ENCODE results near the gene SNX9.
A peak's percentile ranks its signal among the peaks of the same experiment; 100 is the strongest.
"Not testable (repeated sequence)": the region's sequence is repeated elsewhere in the genome, so short reads cannot be mapped to it uniquely, and the experiment has no call there.

SNX9 gene

DNA sequence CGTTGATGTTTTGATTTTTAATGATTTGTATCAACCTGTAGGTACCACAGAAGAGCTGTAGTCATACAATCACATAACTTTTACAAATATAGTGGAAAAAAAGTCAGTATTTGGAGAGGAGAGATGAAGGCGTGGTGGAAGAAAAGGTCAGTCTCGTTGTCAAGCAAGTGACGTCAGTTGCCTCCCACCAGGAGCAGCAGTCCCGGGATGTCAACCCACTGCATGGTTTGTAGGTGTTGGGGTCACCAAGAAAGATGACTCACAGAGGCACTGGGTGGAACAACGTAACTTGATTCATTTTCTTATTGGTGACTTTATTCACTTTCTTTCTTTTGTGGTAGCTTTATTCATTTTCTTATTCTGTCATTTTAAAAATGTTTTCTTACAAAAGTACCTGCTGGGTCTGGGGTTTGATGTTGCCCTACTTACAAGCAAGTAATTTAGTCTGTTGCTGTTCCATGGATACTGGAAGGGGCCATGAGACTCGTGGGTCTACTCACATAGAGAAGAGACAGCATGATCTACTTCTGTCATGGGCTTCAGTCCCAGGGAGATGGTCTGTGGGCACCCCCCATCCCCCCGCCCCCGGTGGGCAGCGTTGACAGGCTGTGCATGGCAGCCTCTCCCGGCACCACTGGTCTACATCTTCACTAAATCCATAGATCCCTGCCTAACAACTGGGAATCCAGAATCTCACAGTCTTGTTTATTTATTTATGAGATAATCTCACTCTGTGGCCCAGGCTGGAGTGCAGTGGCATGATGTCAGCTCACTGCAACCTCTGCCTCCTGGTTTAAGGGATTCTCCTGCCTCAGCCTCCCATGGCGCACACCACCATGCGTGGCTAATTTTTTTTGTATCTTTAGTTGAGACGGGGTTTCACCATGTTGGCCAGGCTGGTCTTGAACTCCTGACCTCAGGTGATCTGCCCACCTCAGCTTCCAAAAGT, 122.2 kb downstream of the SNX9 start:
- no peak overlapping the region for H3K27ac ChIP-seq (ENCODE audit: low read length)
- TF ChIP-seq, protein P1, sequence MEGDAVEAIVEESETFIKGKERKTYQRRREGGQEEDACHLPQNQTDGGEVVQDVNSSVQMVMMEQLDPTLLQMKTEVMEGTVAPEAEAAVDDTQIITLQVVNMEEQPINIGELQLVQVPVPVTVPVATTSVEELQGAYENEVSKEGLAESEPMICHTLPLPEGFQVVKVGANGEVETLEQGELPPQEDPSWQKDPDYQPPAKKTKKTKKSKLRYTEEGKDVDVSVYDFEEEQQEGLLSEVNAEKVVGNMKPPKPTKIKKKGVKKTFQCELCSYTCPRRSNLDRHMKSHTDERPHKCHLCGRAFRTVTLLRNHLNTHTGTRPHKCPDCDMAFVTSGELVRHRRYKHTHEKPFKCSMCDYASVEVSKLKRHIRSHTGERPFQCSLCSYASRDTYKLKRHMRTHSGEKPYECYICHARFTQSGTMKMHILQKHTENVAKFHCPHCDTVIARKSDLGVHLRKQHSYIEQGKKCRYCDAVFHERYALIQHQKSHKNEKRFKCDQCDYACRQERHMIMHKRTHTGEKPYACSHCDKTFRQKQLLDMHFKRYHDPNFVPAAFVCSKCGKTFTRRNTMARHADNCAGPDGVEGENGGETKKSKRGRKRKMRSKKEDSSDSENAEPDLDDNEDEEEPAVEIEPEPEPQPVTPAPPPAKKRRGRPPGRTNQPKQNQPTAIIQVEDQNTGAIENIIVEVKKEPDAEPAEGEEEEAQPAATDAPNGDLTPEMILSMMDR (IDR thresholded peaks at IDR 0.05; ENCODE audit: low read depth, low read length), result no peak
- TF ChIP-seq EZH2phosphoT487 (IDR thresholded peaks at IDR 0.05; ENCODE audit: low read depth), result no peak
- no peaks in the 10 kb centered on the region for H3K36me3 ChIP-seq (replicated peaks; ENCODE audit: low read depth, low read length)
- no peak overlapping the region for H2AFZ ChIP-seq (ENCODE audit: low read depth, low read length)
- peaks cover 6% of the 10 kb centered on the region; the same call in 1 of the 2 replicates for H3K4me1 ChIP-seq (ENCODE audit: low read length)
- H3K9ac ChIP-seq (ENCODE audit: low read length), result no peak overlapping the region
- H3K9me3 ChIP-seq (ENCODE audit: insufficient read depth, low read length), result no peaks in the 10 kb centered on the region
- H3K4me2 ChIP-seq (ENCODE audit: low read length), result no peak overlapping the region
- no peaks in the 10 kb centered on the region for H4K20me1 ChIP-seq (ENCODE audit: insufficient read depth, low read length)
- H3K79me2 ChIP-seq (ENCODE audit: low read length), result no peaks in the 10 kb centered on the region
- H3K27me3 ChIP-seq (ENCODE audit: low read depth, low read length), result no peaks in the 10 kb centered on the region
- H3K4me3 ChIP-seq (ENCODE audit: low read length), result no peak overlapping the region

DNA sequence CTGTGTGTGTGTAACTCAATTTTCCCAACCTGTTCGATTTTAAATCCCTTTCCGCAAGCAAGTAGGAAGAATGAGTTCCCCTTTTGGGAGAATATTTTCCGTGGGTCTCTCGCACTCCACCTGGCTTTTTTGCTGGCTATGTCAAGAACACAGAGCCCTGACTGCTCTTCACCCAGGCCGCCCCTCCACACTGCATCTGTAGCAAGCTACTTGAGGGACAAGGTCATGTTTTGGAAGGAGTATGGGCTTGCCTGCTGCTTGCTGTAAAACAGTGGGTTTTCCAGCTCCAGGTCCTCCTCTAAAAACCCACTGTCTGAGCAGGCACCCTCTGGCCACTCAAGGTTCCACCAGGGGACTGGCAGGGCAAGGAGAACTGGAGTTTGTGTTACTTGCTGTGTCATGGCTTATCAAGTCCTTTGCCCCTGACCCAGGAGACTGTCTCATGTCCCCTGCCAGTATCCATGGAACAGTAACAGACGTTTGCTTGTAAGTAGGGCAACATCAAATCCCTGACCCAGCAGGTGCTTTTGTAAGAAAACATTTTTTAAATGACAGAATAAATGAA, 123.1 kb downstream of the SNX9 start:
- no peaks in the 10 kb centered on the region for H3K36me3 ChIP-seq (replicated peaks; ENCODE audit: low read depth, low read length)
- no peak overlapping the region for H3K4me2 ChIP-seq (ENCODE audit: low read length)
- no peaks in the 10 kb centered on the region for H3K79me2 ChIP-seq (ENCODE audit: low read length)
- no peak overlapping the region for H3K4me3 ChIP-seq (ENCODE audit: low read length)
- TF ChIP-seq EZH2phosphoT487 (IDR thresholded peaks at IDR 0.05; ENCODE audit: low read depth), result no peak
- TF ChIP-seq, protein P1 (IDR thresholded peaks at IDR 0.05; ENCODE audit: low read depth, low read length), result no peak
- no peak overlapping the region for H2AFZ ChIP-seq (ENCODE audit: low read depth, low read length)
- no peaks in the 10 kb centered on the region for H4K20me1 ChIP-seq (ENCODE audit: insufficient read depth, low read length)
- H3K27me3 ChIP-seq (ENCODE audit: low read depth, low read length), result no peaks in the 10 kb centered on the region
- H3K27ac ChIP-seq (ENCODE audit: low read length), result no peak overlapping the region
- H3K9ac ChIP-seq (ENCODE audit: low read length), result no peak overlapping the region
- H3K4me1 ChIP-seq (ENCODE audit: low read length), result peaks cover 6% of the 10 kb centered on the region; the same call in 1 of the 2 replicates
- no peaks in the 10 kb centered on the region for H3K9me3 ChIP-seq (ENCODE audit: insufficient read depth, low read length)

DNA sequence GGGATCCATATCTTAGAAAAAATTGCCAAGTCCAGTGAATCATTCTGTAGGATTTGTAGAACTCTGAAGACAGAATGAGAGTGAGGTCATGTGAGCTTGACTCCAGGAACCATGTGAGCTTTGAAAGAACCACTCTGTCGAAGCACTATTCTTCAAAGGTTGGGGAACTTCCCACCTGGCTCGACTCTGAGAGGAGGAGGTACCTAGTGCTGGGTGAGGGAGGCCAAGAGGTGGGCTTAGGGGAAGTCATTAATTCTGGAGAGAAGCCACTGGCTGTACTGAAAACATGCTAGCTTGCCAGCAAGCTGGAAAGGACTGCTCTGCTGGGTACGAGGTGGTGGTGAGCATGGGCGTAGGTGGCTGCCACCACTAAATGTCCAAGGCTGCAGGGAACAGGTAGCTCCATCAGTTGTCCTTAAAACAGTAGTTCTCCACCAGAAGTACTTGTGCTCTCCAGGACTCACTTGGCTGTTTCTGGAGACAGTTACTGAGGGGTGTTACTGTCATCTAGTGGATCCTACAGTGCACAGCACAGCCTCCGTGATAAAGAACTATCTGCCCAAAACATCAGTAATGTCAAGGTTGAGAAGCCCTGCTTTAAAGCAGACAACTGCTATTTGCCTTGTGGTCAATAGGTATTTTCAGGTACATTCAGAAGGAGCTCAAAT, 124.0 kb downstream of the SNX9 start:
- H3K4me3 ChIP-seq (ENCODE audit: low read length), result no peak overlapping the region

DNA sequence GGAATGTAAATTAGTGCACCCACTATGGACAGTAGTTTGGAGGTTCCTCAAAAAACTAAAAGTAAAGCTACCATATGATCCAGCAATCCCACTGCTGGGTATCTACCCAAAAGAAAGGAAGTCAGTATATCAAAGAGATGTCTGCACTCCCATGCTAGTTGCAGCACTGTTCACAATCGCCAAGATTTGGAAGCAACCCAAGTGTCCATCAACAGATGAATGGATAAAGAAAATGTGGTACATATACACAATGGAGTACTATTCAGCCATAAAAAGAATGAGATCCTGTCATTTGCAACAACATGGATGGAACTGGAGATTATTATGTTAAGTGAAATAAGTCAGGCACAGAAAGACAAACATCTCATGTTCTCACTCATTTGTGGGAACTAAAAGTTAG, 127.9 kb downstream of the SNX9 start:
- not testable (repeated sequence) for H3K79me2 ChIP-seq (ENCODE audit: low read length); H3K27ac ChIP-seq (ENCODE audit: low read length); H3K27me3 ChIP-seq (ENCODE audit: low read depth, low read length); H4K20me1 ChIP-seq (ENCODE audit: insufficient read depth, low read length); H3K9ac ChIP-seq (ENCODE audit: low read length); H3K4me3 ChIP-seq (ENCODE audit: low read length); H3K9me3 ChIP-seq (ENCODE audit: insufficient read depth, low read length); H3K36me3 ChIP-seq (replicated peaks; ENCODE audit: low read depth, low read length); H3K4me2 ChIP-seq (ENCODE audit: low read length); H2AFZ ChIP-seq (ENCODE audit: low read depth, low read length)
- H3K4me1 ChIP-seq (ENCODE audit: low read length), result peaks cover 16% of the 10 kb centered on the region

More for the DNA sequence above, 124.0 kb downstream of the SNX9 start:
- TF ChIP-seq, protein P1 (IDR thresholded peaks at IDR 0.05; ENCODE audit: low read depth, low read length), result peak; percentile 78
- no peak for TF ChIP-seq EZH2phosphoT487 (IDR thresholded peaks at IDR 0.05; ENCODE audit: low read depth)
- H3K27me3 ChIP-seq (ENCODE audit: low read depth, low read length), result no peaks in the 10 kb centered on the region
- no peak overlapping the region for H2AFZ ChIP-seq (ENCODE audit: low read depth, low read length)
- no peaks in the 10 kb centered on the region for H4K20me1 ChIP-seq (ENCODE audit: insufficient read depth, low read length)
- H3K79me2 ChIP-seq (ENCODE audit: low read length), result no peaks in the 10 kb centered on the region
- H3K4me1 ChIP-seq (ENCODE audit: low read length), result peaks cover 6% of the 10 kb centered on the region; the same call in 1 of the 2 replicates
- no peak overlapping the region for H3K27ac ChIP-seq (ENCODE audit: low read length)
- H3K9me3 ChIP-seq (ENCODE audit: insufficient read depth, low read length), result no peaks in the 10 kb centered on the region
- H3K9ac ChIP-seq (ENCODE audit: low read length), result no peak overlapping the region
- H3K36me3 ChIP-seq (replicated peaks; ENCODE audit: low read depth, low read length), result no peaks in the 10 kb centered on the region
- no peak overlapping the region for H3K4me2 ChIP-seq (ENCODE audit: low read length)

All from OCI-LY3 (cell line).